ENCODE data around the gene BICDL1.

GRCh38 chr12:120117961-120118320, 128.9 kb downstream of the BICDL1 start:
- TF ChIP-seq CTCF (conservative IDR thresholded peaks at IDR 0.05; ENCODE audit: low read length) (no peak), EZH2phosphoT487 (IDR thresholded peaks at IDR 0.05; ENCODE audit: borderline replicate concordance) (no peak)
